K562 (cell line): Measurements from ENCODE around the gene CTDSP1. TPM values are rescaled to one million over a fixed set of nuclear protein-coding genes. Genes with fewer than 3 reads are reported as not detected.

Experiments used
- ATAC-seq: fragments of 200-7000 bp; cut with Tn5 transposase; 3 replicates; pipeline ENCODE4 v1.9.1; 2020; ENCODE audit warnings: moderate library complexity
- BruUV-seq: library from RNA; stranded (reverse); fragments of 400-500 nt; replicated peaks from 2 replicates; lab custom pipeline; 2021; lab: Mats Ljungman, UMichigan
- CTCF ChIA-PET: fragments of 300-600 bp; formaldehyde crosslinking; extraction: SDS; loops from one replicate; lab custom pipeline; 2021; ENCODE audit warnings: low intra/inter-chr PET ratio; lab: Yijun Ruan, JAX
- POLR2A ChIA-PET: fragments of 300-600, 350-650 bp; sonication (Branson Sonifier 250); formaldehyde crosslinking; extraction: SDS; loops from one replicate; lab custom pipeline; 2021; ENCODE audit warnings: antibody characterized with exemption, inconsistent platforms; lab: Yijun Ruan, JAX
- DNase-seq, 4 experiments: peaks; one replicate each; pipeline versions ENCODE4 v3.0.0 to v3.0.0-alpha.2; 2011 to 2018; ENCODE audit warnings: low spot score in 3 of 4, mixed read lengths in 3 of 4; ENCODE audit errors: extremely low read depth in 1 of 4
- FAIRE-seq: peaks from 2 replicates; lab custom pipeline; 2011; peaks lifted over from hg19 to GRCh38; lab: Jason Lieb, UNC
- H2AFZ ChIP-seq: 2 replicates; pipeline ENCODE4 v1.6.0; 2011; ENCODE audit warnings: low read depth, low read length, control low read depth, inconsistent platforms
- H3K27ac ChIP-seq: fragments of 200-600 bp; 3 replicates; pipeline ENCODE4 v1.8.0; 2011; ENCODE audit warnings: low read depth, mild to moderate bottlenecking, control low read depth, inconsistent platforms, low read length, moderate library complexity, mixed read lengths; ENCODE audit errors: extremely low read depth
- H3K27me3 ChIP-seq, 2 experiments: fragments of 300-600 bp in 1 of 2; 2 replicates in 1 of 2; 3 replicates in 1 of 2; pipeline versions ENCODE4 v1.6.0 to v1.8.0; 2011; ENCODE audit warnings: inconsistent platforms in 2 of 2, low read length in 2 of 2, mild to moderate bottlenecking in 1 of 2, mixed read lengths in 1 of 2, moderate library complexity in 1 of 2; ENCODE audit not compliant: control insufficient read depth in 2 of 2, insufficient read depth in 2 of 2
- H3K36me3 ChIP-seq: fragments of 300-600 bp; 3 replicates; pipeline ENCODE4 v1.8.0; 2011; ENCODE audit warnings: mild to moderate bottlenecking, low read length, inconsistent platforms; ENCODE audit not compliant: control insufficient read depth, insufficient read depth
- H3K4me1 ChIP-seq, 2 experiments: fragments of 200-600 bp in 1 of 2; replicated peaks in 1 of 2; 2 replicates in 1 of 2; 3 replicates in 1 of 2; pipeline versions ENCODE4 v1.5.1 to v1.8.0; 2011; ENCODE audit warnings: inconsistent platforms in 2 of 2, low read length in 2 of 2, mild to moderate bottlenecking in 1 of 2, mixed read lengths in 1 of 2, moderate library complexity in 1 of 2; ENCODE audit not compliant: control insufficient read depth in 2 of 2, insufficient read depth in 2 of 2
- H3K4me2 ChIP-seq: 2 replicates; pipeline ENCODE4 v1.6.1; 2011; ENCODE audit warnings: low read length, control low read depth, inconsistent platforms, mixed read lengths; ENCODE audit not compliant: insufficient read depth
- H3K4me3 ChIP-seq: fragments of 200-600 bp; sonication (generic), shearing (Covaris generic); 2 replicates; pipeline ENCODE4 v1.5.1; 2016; ENCODE audit warnings: control low read depth, inconsistent platforms
- H3K79me2 ChIP-seq: fragments of 200-600 bp; 3 replicates; pipeline ENCODE4 v1.8.0; 2011; ENCODE audit warnings: low read length, inconsistent platforms; ENCODE audit not compliant: control insufficient read depth, insufficient read depth
- H3K9ac ChIP-seq, 2 experiments: 2 replicates each; pipeline versions ENCODE4 v1.6.0 to v1.6.1; 2011; ENCODE audit warnings: low read depth in 2 of 2, low read length in 2 of 2, control low read depth in 1 of 2, inconsistent platforms in 1 of 2, mild to moderate bottlenecking in 1 of 2, mixed read lengths in 1 of 2; ENCODE audit not compliant: insufficient read depth in 1 of 2
- H3K9me1 ChIP-seq: one replicate; pipeline ENCODE4 v1.6.0; 2011; ENCODE audit warnings: inconsistent platforms, mild to moderate bottlenecking, low read length, moderate library complexity; ENCODE audit not compliant: control insufficient read depth, insufficient read depth
- H3K9me3 ChIP-seq: replicated peaks from 2 replicates; pipeline ENCODE4 v1.5.1; 2011; ENCODE audit warnings: low read depth, low read length, inconsistent platforms; ENCODE audit not compliant: control insufficient read depth, insufficient read depth
- H4K20me1 ChIP-seq: replicated peaks from 2 replicates; pipeline ENCODE4 v1.6.1; 2011; ENCODE audit warnings: low read length, inconsistent platforms, mixed read lengths; ENCODE audit not compliant: control insufficient read depth, insufficient read depth
- DACH1 ChIP-seq: fragments of 450-650 bp; IDR thresholded peaks from 2 replicates; pipeline ENCODE4 v1.6.1; 2018; ENCODE audit not compliant: partially characterized antibody
- HMGN3 ChIP-seq: IDR thresholded peaks from 2 replicates; pipeline ENCODE4 v1.6.1; 2011; ENCODE audit warnings: borderline replicate concordance, low read depth, mild to moderate bottlenecking, mixed read lengths, low read length; ENCODE audit not compliant: insufficient read length; ENCODE audit errors: extremely low read depth
- MAX ChIP-seq: sonication (generic); formaldehyde crosslinking; IDR thresholded peaks from 2 replicates; pipeline ENCODE4 v1.9.0; 2022; ENCODE audit warnings: mild to moderate bottlenecking, missing genetic modification reagents
- MEF2D ChIP-seq: conservative IDR thresholded peaks from 2 replicates; pipeline ENCODE4 v1.6.1; 2016; ENCODE audit warnings: low read depth, missing genetic modification characterization, missing compliant biosample characterization
- MGA ChIP-seq: fragments of 450-650 bp; IDR thresholded peaks from 2 replicates; pipeline ENCODE4 v1.6.1; 2016; ENCODE audit warnings: mild to moderate bottlenecking, moderate library complexity
- PHF8 ChIP-seq: fragments of 200-600 bp; sonication (generic); IDR thresholded peaks from 2 replicates; pipeline ENCODE4 v1.6.1; 2012; ENCODE audit warnings: mixed run types, mild to moderate bottlenecking, inconsistent platforms, low read length, moderate library complexity, borderline replicate concordance
- USF1 ChIP-seq: sonication (generic); formaldehyde crosslinking; IDR thresholded peaks from 2 replicates; pipeline ENCODE4 v1.9.0; 2022; ENCODE audit warnings: mild to moderate bottlenecking, missing genetic modification reagents
- USF2 ChIP-seq: sonication (generic); formaldehyde crosslinking; IDR thresholded peaks from 2 replicates; pipeline ENCODE4 v1.5.0; 2020; ENCODE audit warnings: missing genetic modification reagents
- WGBS: fragments of 100-300 bp; shearing (Covaris generic); methylation state at CpG from one replicate; pipeline ENCODE4 v1.1.6; 2016; ENCODE audit warnings: low coverage, mixed read lengths; ENCODE audit not compliant: insufficient coverage; ENCODE audit errors: missing lambda C conversion rate; 5-methylcytosine and 5-hydroxymethylcytosine counted together
- in situ Hi-C: fragments of 300-500 bp; cut with MboI; formaldehyde crosslinking; loops from 4 replicates; pipeline ENCODE4 v1.15.0; 2018; ENCODE audit warnings: inconsistent platforms, mixed read lengths
- intact Hi-C: fragments of 100-400 bp; cut with micrococcal nuclease; formaldehyde crosslinking; loops from 2 replicates; pipeline ENCODE4 v1.14.2; 2022
- polyA plus RNA-seq, 8 experiments: library from polyadenylated mRNA; depleted of rRNA in 4 of 8; stranded (reverse) in 5 of 8; unstranded in 3 of 8; fragments of >200 nt; fragmentation: Nextera tagmentation in 2 of 8; fragmentation: Illumina TruSeq in 1 of 8; extraction: Ambion mirVana in 2 of 8; extraction: Trizol in 1 of 8; gene quantifications; 2 replicates each; pipeline versions ENCODE4 v1.2.1 to v1.2.3, GENCODE V29; 2011 to 2014; ENCODE audit warnings: inconsistent platforms in 1 of 8, missing spikeins in 1 of 8
- total RNA-seq, 7 experiments: library from RNA; depleted of rRNA in 6 of 7; stranded (reverse); fragments of >200 nt in 6 of 7; fragmentation: Illumina TruSeq in 2 of 7; extraction: Trizol in 2 of 7; gene quantifications; 2 replicates each; pipeline versions ENCODE4 v1.2.1 to v1.2.3, GENCODE V29; 2011 to 2021; ENCODE audit warnings: low replicate concordance in 1 of 7

Gene CTDSP1
- total and polyA plus RNA-seq, 9 of the 15 experiments (the other 6 are each of a cell fraction or from before 2014, with no cell fraction given) = 2.4 to 74.8 (median 45.8) TPM

GRCh38 chr2:218427741-218428140 lies 28.1 kb downstream of the CTDSP1 start:
- Histone ChIP-seq H2AFZ (peak overlapping the region; percentile 51), H4K20me1 (no peaks in the 10 kb centered on the region), H3K79me2 (no peaks in the 10 kb centered on the region), H3K36me3 (no peaks in the 10 kb centered on the region), H3K4me3 (no peak overlapping the region), H3K4me1 (peaks cover 12 to 47% of the 10 kb centered on the region in 2 experiments), H3K9me3 (no peaks in the 10 kb centered on the region), H3K27ac (no peak overlapping the region), H3K27me3 (no peaks in the 10 kb centered on the region), H3K4me2 (no peak overlapping the region), H3K9me1 (no peaks in the 10 kb centered on the region), H3K9ac (peak overlapping the region in 1 of 2 experiments; percentile 41; a peak in 1 of 4 replicates)
- intact Hi-C loops (no loop called here), in situ Hi-C loops (no loop called here)
- ChIA-PET POLR2A (interaction anchor here (0.8 kb wide), 1 partner anchor 9 kb away, joined by 4 read pairs; the partner anchor contains the start of gene VIL1), CTCF (no interaction called here)
- ATAC-seq (peak; percentile 35; the same call in 2 of the 3 replicates), DNase-seq (peak in 3 of 4 experiments; percentile 39 to 58 (median 52)), FAIRE-seq (no peak)
- BruUV-seq = no TSS peak
- WGBS = 42% methylated on average over 8 of the region's 11 CpGs
- TF ChIP-seq MAX (CRISPR knock-in tag) = peak; percentile 75
- peak; percentile 72 for TF ChIP-seq USF1 (CRISPR knock-in tag)
- TF ChIP-seq HMGN3 = no peak
- TF ChIP-seq MEF2D (tag) = no peak
- TF ChIP-seq USF2 (CRISPR knock-in tag) = peak; percentile 48
- TF ChIP-seq DACH1 = no peak
- TF ChIP-seq MGA = peak; percentile 58; the same call in 1 of the 2 replicates
- no peak for TF ChIP-seq PHF8
